Body of pancreas (tissue), 4 donors: ENCODE measurements around the gene SEZ6L2.

ENCODE experiments used
- CTCF ChIP-seq, 7 experiments: fragments of 450-650 bp in 4 of 7; fragments of 200-600 bp in 3 of 7; sonication (generic) in 3 of 7; IDR thresholded peaks; one replicate each; pipeline ENCODE4 v1.5.1; 2016 to 2019; ENCODE audit warnings: antibody characterized with exemption in 7 of 7
- POLR2A ChIP-seq, 3 donors: fragments of 450-650 bp; IDR thresholded peaks; one replicate each; pipeline ENCODE4 v1.6.1; 2016; ENCODE audit warnings: antibody characterized with exemption in 3 of 3, mild to moderate bottlenecking in 2 of 3

GRCh38 chr16:29862884-29863668 lies 36.3 kb downstream of the SEZ6L2 start, which contains the start of gene CDIPT:
- peak; percentile 9 to 58 (median 49) for TF ChIP-seq POLR2A (IDR thresholded peaks at IDR 0.05)
- TF ChIP-seq CTCF (IDR thresholded peaks at IDR 0.05): peak; percentile 11 to 85 (median 59)
